DND-41 (cell line): ENCODE results near the gene CHSY1.

Experiments
- ATAC-seq: fragments of 200-7000 bp; cut with Tn5 transposase; 3 replicates; pipeline ENCODE4 v1.9.1; 2021; ENCODE audit warnings: low read depth; ENCODE audit not compliant: insufficient read depth
- DNase-seq: peaks from one replicate; pipeline ENCODE4 v3.0.0-alpha.2; 2020
- H2AFZ ChIP-seq: 2 replicates; pipeline ENCODE4 v1.6.0; 2012; ENCODE audit warnings: low read depth, low read length
- H3K27ac ChIP-seq: 2 replicates; pipeline ENCODE4 v1.5.1; 2012; ENCODE audit warnings: low read length, inconsistent platforms
- H3K27me3 ChIP-seq: fragments of 200-600 bp; sonication (generic); 2 replicates; pipeline ENCODE4 v1.6.0; 2012; ENCODE audit warnings: low read length, mild to moderate bottlenecking, inconsistent platforms; ENCODE audit not compliant: insufficient read depth, poor library complexity
- H3K36me3 ChIP-seq: 2 replicates; pipeline ENCODE4 v1.5.1; 2012; ENCODE audit warnings: low read length, inconsistent platforms; ENCODE audit not compliant: insufficient read depth
- H3K4me1 ChIP-seq: 2 replicates; pipeline ENCODE4 v1.5.1; 2012; ENCODE audit warnings: mild to moderate bottlenecking, low read length; ENCODE audit not compliant: insufficient read depth
- H3K4me2 ChIP-seq: 2 replicates; pipeline ENCODE4 v1.6.0; 2012; ENCODE audit warnings: mild to moderate bottlenecking, moderate library complexity, low read length, inconsistent platforms; ENCODE audit not compliant: insufficient read depth
- H3K4me3 ChIP-seq, 2 experiments: fragments of 200-600 bp in 1 of 2; shearing (Covaris generic) in 1 of 2; 2 replicates each; pipeline ENCODE4 v1.5.1; 2012 to 2016; ENCODE audit warnings: inconsistent platforms in 2 of 2, low read length in 2 of 2, mild to moderate bottlenecking in 2 of 2, low read depth in 1 of 2, moderate library complexity in 1 of 2
- H3K79me2 ChIP-seq: 2 replicates; pipeline ENCODE4 v1.6.0; 2012; ENCODE audit warnings: low read length, inconsistent platforms; ENCODE audit not compliant: insufficient read depth
- H3K9ac ChIP-seq: 2 replicates; pipeline ENCODE4 v1.6.0; 2012; ENCODE audit warnings: low read depth, mild to moderate bottlenecking, inconsistent platforms, low read length, moderate library complexity
- H3K9me3 ChIP-seq: 2 replicates; pipeline ENCODE4 v1.5.1; 2012; ENCODE audit warnings: low read length, moderate library complexity, mild to moderate bottlenecking, inconsistent platforms; ENCODE audit not compliant: insufficient read depth, severe bottlenecking
- H4K20me1 ChIP-seq: 2 replicates; pipeline ENCODE4 v1.6.0; 2012; ENCODE audit warnings: low read length; ENCODE audit not compliant: insufficient read depth
- EZH2 ChIP-seq: IDR thresholded peaks from 3 replicates; pipeline ENCODE4 v1.6.1; 2012; ENCODE audit warnings: borderline replicate concordance, low read depth, mild to moderate bottlenecking, moderate library complexity, low read length, inconsistent platforms; ENCODE audit not compliant: severe bottlenecking
- TF ChIP-seq, protein P1 (sequence below): IDR thresholded peaks from 2 replicates; pipeline ENCODE4 v1.5.1; 2012; ENCODE audit warnings: borderline replicate concordance, low read length, moderate library complexity, mild to moderate bottlenecking; ENCODE audit not compliant: poor library complexity, severe bottlenecking; ENCODE audit errors: extremely low read depth

Gene CHSY1

DNA sequence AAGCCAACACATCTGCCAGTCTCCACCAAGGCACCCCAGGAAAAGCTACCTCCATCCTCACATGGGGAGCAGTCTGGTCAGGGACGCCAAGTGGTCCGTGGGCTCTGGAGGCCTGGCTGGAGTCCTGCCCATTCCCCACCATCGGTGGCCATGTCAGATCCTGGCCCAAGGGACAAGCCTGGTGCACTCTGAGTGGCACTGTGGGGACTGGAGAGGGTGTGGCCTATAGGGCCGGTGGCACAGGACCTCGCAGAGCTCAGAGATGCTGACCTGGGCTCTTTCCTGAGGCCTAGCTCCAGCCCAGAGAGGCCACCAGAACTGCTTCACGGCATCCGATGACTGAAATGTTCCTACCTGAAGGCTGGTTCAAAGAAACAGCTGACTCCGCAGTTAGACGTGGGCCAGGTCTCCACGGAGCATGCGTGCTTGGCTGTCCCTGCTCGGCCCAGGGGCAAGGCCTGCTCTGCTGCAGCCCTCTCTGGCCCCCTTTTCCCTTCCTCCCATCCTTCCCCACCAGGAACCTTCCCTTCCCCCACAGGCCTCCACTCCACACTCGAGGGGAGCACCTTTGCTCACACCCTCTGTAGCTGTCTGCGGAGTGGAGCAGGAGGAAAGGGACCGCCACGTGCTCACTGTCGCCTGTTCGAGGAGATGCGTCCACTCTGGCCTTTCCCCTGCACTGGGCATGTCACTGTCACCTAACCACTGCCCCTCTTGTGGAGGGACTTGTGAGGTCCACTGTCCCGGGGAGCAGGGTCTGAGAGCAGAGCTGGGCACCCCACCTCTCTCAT is 119.3 kb downstream of the CHSY1 start:
- Histone ChIP-seq H3K27me3 (no peaks in the 10 kb centered on the region), H2AFZ (no peak overlapping the region), H3K9ac (no peak overlapping the region), H3K79me2 (no peaks in the 10 kb centered on the region), H3K36me3 (no peaks in the 10 kb centered on the region), H3K9me3 (no peaks in the 10 kb centered on the region), H3K4me3 (no peak overlapping the region), H3K27ac (no peak overlapping the region; the same call in 1 of the 2 replicates), H3K4me2 (no peak overlapping the region), H4K20me1 (no peaks in the 10 kb centered on the region), H3K4me1 (peaks cover 18% of the 10 kb centered on the region)
- ATAC-seq = no peak
- no peak for DNase-seq
- TF ChIP-seq, protein P1, sequence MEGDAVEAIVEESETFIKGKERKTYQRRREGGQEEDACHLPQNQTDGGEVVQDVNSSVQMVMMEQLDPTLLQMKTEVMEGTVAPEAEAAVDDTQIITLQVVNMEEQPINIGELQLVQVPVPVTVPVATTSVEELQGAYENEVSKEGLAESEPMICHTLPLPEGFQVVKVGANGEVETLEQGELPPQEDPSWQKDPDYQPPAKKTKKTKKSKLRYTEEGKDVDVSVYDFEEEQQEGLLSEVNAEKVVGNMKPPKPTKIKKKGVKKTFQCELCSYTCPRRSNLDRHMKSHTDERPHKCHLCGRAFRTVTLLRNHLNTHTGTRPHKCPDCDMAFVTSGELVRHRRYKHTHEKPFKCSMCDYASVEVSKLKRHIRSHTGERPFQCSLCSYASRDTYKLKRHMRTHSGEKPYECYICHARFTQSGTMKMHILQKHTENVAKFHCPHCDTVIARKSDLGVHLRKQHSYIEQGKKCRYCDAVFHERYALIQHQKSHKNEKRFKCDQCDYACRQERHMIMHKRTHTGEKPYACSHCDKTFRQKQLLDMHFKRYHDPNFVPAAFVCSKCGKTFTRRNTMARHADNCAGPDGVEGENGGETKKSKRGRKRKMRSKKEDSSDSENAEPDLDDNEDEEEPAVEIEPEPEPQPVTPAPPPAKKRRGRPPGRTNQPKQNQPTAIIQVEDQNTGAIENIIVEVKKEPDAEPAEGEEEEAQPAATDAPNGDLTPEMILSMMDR = no peak
- no peak for TF ChIP-seq EZH2

DNA sequence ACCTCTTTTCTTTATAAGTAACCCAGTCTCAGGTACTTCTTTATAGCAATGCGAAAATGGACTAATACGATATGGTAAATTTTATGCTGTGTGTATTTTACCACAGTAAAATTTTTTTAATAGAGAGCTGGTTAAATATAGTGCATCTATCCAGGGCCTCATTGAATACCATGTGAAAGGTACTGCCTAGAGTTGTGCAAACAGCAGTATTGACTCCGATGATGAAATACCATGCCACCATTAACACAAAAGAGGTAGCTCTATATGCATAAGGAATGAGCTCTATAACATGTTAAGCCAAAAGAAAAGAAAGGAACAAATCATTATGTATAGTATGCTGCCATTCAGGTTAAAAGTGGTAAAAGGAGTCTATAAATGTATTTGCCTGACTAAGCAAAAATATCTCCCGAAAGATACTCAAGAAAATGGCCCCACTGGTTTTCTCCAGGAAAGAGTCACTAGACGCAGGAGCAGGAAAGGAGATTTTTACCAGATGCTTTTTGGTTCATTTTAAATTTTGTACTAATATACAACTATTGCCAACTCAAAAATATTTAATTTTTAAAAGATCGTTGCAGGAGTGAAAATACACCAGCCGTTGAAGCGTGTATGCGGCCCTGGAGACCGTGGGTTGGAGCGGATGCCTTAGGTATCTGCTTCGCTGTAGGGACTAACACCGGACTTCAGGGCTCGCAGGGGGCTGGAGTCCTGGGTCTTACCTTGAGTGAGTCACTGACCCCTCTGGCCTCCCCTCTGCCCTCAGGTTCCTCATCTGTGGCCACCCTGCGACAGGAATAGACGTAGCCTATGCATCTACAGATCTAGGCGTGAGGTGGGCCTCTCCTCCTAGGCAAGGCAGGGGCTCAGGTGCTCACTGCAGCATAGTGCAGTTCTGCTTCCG is 120.1 kb downstream of the CHSY1 start:
- peaks cover 22% of the 10 kb centered on the region for H3K4me1 ChIP-seq
- no peak for TF ChIP-seq EZH2
- TF ChIP-seq, protein P1 = no peak
- no peak for DNase-seq
- H3K9me3 ChIP-seq = no peaks in the 10 kb centered on the region
- ATAC-seq = no peak
- no peaks in the 10 kb centered on the region for H3K79me2 ChIP-seq
- H2AFZ ChIP-seq = no peak overlapping the region
- H3K36me3 ChIP-seq = no peaks in the 10 kb centered on the region
- H3K27ac ChIP-seq = no peak overlapping the region
- no peaks in the 10 kb centered on the region for H4K20me1 ChIP-seq
- no peak overlapping the region for H3K4me2 ChIP-seq
- H3K9ac ChIP-seq = no peak overlapping the region
- H3K27me3 ChIP-seq = no peaks in the 10 kb centered on the region
- H3K4me3 ChIP-seq = no peak overlapping the region

DNA sequence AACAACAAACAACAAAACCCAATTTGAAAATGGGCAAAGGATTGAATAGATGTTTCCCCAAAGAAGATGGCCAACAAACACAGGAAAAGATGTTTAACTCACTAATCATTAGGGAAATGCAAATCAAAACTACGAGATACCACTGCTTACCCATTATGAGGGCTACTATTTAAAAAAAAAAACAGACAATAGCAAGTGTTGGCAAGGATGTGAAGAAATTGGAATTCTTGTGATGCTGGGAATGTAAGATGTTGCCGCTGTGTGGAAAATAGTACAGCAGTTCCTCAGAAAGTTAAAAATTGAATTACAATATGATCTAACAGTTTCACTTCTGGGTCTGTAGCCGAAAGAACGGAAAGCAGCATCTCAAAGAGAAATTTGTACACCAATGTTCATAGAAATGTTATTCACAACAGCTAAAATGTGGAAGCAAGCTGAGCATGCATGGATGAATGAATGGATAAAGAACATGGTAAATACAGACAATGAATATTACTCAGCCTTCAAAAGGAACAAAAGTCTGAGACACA is 121.9 kb downstream of the CHSY1 start:
- Histone ChIP-seq H3K4me2 (no peak overlapping the region), H3K4me3 (no peak overlapping the region), H3K9me3 (no peaks in the 10 kb centered on the region), H4K20me1 (no peaks in the 10 kb centered on the region), H3K79me2 (no peaks in the 10 kb centered on the region), H3K4me1 (peaks cover 40% of the 10 kb centered on the region), H3K27me3 (no peaks in the 10 kb centered on the region), H3K27ac (no peak overlapping the region), H3K36me3 (no peaks in the 10 kb centered on the region), H2AFZ (no peak overlapping the region), H3K9ac (no peak overlapping the region)
- TF ChIP-seq, protein P1 = no peak
- no peak for TF ChIP-seq EZH2
- ATAC-seq (no peak), DNase-seq (no peak)
